ENCODE data around the gene SLC16A14.

DNA sequence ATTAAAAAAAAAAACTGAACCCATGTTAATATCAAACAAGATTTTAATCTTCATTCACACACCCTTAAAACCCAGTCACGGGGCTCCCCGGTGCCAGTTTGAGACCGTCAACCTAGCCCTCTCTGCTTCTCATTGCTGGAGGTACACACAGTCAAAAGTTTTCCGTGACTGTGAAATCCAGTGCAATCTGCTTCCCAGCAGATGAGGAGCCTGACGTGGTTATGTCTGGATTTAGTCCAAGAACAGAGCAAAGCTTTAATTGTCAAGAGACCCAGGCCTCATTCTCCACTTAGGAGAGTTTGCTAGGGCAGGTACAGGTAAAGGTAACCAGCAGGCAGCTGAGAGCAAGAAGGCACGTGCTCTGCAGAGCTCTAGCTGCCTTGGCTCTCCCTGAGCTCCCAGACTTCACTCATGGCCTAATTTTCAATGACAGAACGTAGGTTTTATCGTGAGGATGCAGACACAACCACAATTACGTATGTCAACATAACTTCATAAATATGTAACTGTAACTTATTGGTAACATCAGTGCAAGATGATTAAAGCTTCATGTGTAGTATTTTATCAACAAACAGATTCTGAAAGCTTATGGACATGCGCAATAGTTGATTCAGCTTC lies 56.3 kb downstream of the SLC16A14 start:
- TF ChIP-seq REST (IDR thresholded peaks at IDR 0.05; ENCODE audit: unreplicated experiment) (no peak), EZH2phosphoT487 (IDR thresholded peaks at IDR 0.05; ENCODE audit: unreplicated experiment) (no peak), EZH2 (IDR thresholded peaks at IDR 0.05; ENCODE audit: low read depth, unreplicated experiment) (no peak), CTCF (conservative IDR thresholded peaks at IDR 0.05; ENCODE audit: low read depth in 2 of 2) (no peak), POLR2AphosphoS5 (IDR thresholded peaks at IDR 0.05; ENCODE audit: low read depth) (no peak), JUNB (IDR thresholded peaks at IDR 0.05; ENCODE audit: unreplicated experiment) (no peak), CREB1 (CRISPR knock-in tag; IDR thresholded peaks at IDR 0.05; ENCODE audit: low read depth) (no peak), ZNF331 (CRISPR knock-in tag; IDR thresholded peaks at IDR 0.05; ENCODE audit: low read depth) (no peak), STAT1 (IDR thresholded peaks at IDR 0.05; ENCODE audit: unreplicated experiment) (no peak), ZNF114 (CRISPR knock-in tag; IDR thresholded peaks at IDR 0.05) (no peak), NANOG (IDR thresholded peaks at IDR 0.05; ENCODE audit: borderline replicate concordance) (no peak)
